LoVo (cell line): ENCODE results near the gene RAET1E.
A peak's percentile ranks its signal among the peaks of the same experiment; 100 is the strongest.
"Not testable (repeated sequence)": the region's sequence is repeated elsewhere in the genome, so short reads cannot be mapped to it uniquely, and the experiment has no call there.

ENCODE experiments used
- DNase-seq: peaks from one replicate; pipeline ENCODE4 v3.0.0-alpha.2; 2016; ENCODE audit warnings: low spot score

Gene RAET1E

GRCh38 chr6:149890629-149891045, 7.3 kb downstream of the RAET1E start:
- DNase-seq: peak; percentile 26

GRCh38 chr6:149889326-149889725, 8.6 kb downstream of the RAET1E start:
- no peak for DNase-seq

DNA sequence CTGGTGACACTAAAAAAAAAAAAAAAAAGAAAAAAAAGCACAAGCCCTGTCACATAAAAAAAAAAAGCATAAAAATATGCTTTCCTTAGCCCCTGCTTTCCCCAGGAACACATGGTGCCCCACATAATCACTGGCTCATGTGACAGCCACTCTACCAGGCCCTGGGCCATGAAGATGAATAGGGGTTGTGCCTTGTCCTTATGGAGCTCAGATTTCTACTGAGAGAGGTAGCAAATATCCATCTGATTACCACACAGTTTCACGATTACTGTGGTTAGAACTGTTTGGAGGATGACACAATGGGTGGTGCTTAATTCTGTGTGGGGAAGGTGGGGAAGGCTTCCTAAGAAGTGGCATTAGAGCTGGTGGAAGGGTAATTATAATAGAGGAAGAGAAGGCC, 9.3 kb downstream of the RAET1E start:
- DNase-seq: no peak

GRCh38 chr6:149888093-149888492, 9.8 kb downstream of the RAET1E start:
- DNase-seq: peak; percentile 52

GRCh38 chr6:149887343-149887742, 10.6 kb downstream of the RAET1E start:
- peak; percentile 24 for DNase-seq

GRCh38 chr6:149885888-149886287, 12.0 kb downstream of the RAET1E start:
- DNase-seq: no peak

DNA sequence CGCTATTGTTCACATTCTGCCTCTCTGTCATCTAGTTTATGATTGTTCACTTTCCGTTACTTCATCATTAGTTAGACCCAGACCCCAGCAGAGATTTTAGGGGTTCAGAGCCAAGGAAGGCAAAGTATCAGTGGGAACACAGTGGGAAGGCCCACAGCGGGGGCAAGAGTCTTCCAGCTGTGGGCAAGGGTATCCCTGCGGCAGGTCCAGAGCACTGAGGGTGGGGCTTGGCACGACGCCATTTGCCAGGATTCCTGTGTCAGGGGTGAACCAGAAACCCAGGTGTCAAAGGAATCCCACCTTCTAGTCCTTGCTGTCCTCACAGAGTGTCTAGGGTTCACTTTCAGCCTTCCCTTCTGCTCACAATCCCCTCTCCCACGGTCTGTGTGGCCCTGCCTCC, 13.3 kb downstream of the RAET1E start:
- DNase-seq: no peak

DNA sequence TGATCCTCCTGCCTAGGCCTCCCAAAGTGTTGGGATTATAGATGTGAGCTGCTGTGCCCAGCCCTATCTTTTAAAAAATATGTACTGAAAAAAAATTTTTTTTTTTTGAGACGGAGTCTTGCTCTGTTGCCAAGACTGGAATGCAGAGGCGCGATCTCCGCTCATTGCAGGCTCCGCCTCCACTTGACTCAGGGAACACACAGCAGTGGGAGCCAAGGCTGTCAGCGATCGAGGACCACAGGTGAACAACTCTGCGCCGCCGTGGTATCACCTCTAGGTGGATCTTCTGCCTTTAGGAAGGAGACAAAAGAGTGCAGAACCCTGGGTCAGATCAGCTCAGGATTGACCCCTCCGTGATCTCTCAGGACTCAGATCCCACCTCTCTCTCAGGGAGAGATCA, 13.7 kb downstream of the RAET1E start:
- no peak for DNase-seq

DNA sequence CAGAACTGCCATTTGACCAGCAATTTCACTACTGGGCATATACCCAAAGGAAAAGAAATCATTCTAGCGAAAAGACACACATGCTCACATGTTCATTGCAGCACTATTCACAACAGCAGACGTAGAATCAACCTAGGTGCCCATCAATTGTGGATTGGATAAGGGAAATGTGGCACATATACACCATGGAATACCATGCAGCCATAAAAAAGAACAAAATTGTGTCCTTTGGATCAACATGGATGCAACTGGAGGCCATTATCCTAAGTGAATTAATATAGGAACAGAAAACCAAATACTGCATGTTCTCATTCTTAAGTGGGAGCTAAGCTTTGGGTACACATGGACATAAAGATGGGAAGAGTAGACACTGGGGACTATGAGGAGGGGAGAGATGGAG, 16.1 kb downstream of the RAET1E start:
- no peak for DNase-seq

- DNase-seq: no peak
Measured at GRCh38 chr6:149881066-149881766, 16.7 kb downstream of the RAET1E start.

GRCh38 chr6:149877659-149878058, 20.3 kb downstream of the RAET1E start:
- DNase-seq: no peak

- no peak for DNase-seq
Measured at GRCh38 chr6:149876241-149876933, 21.5 kb downstream of the RAET1E start.

GRCh38 chr6:149872233-149872632, 25.7 kb downstream of the RAET1E start:
- DNase-seq: no peak

GRCh38 chr6:149871182-149871581, 26.7 kb downstream of the RAET1E start:
- DNase-seq: no peak

- DNase-seq: no peak
Measured at GRCh38 chr6:149869275-149869892, 28.5 kb downstream of the RAET1E start.

DNA sequence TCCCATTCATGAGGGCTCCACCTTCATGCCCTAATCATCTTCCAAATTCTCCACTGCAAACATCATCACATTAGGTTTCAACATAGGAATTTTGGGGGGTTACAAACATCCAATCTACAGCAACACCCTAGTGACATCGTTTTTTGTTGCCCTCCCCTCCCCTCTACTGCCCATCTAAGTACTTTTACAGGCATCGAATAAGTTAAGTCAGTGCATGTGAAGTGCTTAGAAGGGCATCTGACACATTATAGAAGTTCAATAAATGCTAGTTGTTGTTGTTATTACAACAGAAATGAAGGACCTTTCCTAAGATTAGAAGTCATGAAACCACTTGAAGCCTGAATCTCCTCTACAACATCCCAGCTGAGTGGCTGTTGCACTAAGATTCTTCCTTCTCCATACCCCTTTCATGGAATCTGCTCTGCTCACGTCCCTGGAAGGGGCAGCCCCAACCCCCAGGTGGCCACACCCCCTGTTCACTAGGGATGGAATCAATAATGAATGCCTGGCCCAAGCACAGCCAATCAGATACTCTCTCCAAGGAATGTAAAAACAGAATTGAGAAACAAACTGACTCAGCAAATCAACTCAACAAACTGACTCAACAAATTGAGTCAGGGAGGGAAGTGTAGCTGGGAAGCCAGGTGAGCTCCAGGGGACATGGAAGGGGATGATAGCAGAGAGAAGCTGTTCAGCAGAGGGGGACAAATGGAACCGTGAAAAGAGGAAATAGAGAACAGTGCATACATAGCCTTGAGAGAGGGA, 29.9 kb downstream of the RAET1E start:
- no peak for DNase-seq

- DNase-seq: peak; percentile 71
Measured at GRCh38 chr6:149864578-149865535, 33.1 kb downstream of the RAET1E start.

- DNase-seq: peak; percentile 90
Measured at GRCh38 chr6:149863698-149864577, 34.0 kb downstream of the RAET1E start, which contains the start of gene LRP11. Gene LRP11, minus strand, starts transcription at chr6:149864359. Its CDS starts 339 bp downstream, at chr6:149864020.

DNA sequence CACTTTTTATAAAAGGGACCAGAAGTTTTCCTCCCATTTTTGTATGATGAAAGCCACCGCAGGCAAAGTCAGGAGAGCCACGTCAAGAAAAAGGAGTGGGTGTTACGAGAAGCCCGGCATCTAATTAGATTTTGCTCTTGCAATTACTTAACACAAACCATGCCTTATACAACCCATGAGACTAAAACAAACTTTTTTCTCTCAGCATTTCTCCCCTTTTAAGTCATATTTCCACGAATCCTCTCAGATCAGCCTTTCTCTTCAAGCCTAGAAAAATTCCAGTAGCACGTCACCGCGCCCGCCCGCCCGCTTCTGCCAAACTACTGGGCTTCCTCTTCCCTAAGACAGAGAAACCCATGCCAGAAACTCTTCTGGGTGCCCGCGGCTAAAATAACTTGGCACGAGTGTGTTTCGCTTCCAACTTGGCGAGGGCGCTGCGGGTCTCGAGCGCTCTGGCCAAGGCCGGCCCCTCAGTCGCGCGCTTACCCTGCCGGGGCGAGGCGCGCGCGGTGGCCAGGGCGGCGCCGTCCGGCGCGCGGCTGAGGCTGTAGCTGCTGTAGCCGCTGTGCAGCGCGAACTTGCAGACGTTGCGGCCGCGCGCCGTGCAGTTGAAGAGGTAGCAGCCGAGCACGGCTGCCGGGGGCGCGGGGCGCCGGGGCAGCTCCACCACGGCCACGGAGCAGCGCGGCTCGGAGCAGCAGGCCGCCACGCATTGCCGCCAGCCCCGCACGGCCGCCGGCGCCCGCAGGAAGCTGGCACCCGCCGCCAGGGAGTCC, 34.8 kb downstream of the RAET1E start:
- DNase-seq: peak; percentile 74

DNA sequence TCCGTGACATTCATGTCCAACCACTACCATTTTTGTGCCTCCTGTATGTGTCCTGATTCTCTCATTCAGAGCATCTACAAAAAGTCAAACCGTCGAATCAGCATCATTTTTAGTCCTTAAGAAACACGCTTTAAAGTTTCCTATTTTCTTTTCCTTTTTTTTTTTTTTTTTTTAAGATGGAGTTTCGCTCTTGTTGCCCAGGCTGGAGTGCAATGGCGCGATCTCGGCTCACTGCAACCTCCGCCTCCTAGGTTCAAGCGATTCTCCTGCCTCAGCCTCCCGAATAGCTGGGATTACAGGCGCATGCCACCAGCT, 35.5 kb downstream of the RAET1E start:
- DNase-seq: not testable (repeated sequence)
